AG10803 (cell line): Measurements from ENCODE around the gene PCDHGC5.

Experiments used
- DNase-seq: peaks from one replicate; pipeline ENCODE4 v3.0.0; 2010; ENCODE audit warnings: low read depth
- H3K4me3 ChIP-seq: 2 replicates; pipeline ENCODE4 v1.5.1; 2011; ENCODE audit warnings: mild to moderate bottlenecking, low read length, control low read depth
- CTCF ChIP-seq: conservative IDR thresholded peaks from 2 replicates; pipeline ENCODE4 v1.5.1; 2011; ENCODE audit warnings: mild to moderate bottlenecking, low read length, control low read depth, inconsistent platforms

Gene PCDHGC5

GRCh38 chr5:141476132-141476911 lies 12.6 kb upstream of the PCDHGC5 start:
- DNase-seq = peak; percentile 75
- no peak for TF ChIP-seq CTCF
- peak overlapping the region; percentile 91 for H3K4me3 ChIP-seq

- no peak for TF ChIP-seq CTCF
- no peak for DNase-seq
- peak overlapping the region; percentile 91 for H3K4me3 ChIP-seq
These were observed 11.8 kb upstream of the PCDHGC5 start for GRCh38 chr5:141477044-141477575.

GRCh38 chr5:141477815-141478214 lies 11.1 kb upstream of the PCDHGC5 start:
- TF ChIP-seq CTCF = no peak
- no peak for DNase-seq
- peak overlapping the region; percentile 91 for H3K4me3 ChIP-seq

GRCh38 chr5:141478321-141478945 lies 10.4 kb upstream of the PCDHGC5 start:
- DNase-seq = peak; percentile 56
- peak overlapping the region; percentile 91 for H3K4me3 ChIP-seq
- TF ChIP-seq CTCF = peak; percentile 40

GRCh38 chr5:141479776-141480175 lies 9.1 kb upstream of the PCDHGC5 start:
- DNase-seq = peak; percentile 48
- H3K4me3 ChIP-seq = no peak overlapping the region
- no peak for TF ChIP-seq CTCF

GRCh38 chr5:141483902-141484301 lies 5.0 kb upstream of the PCDHGC5 start:
- no peak overlapping the region for H3K4me3 ChIP-seq
- no peak for DNase-seq
- TF ChIP-seq CTCF = no peak

- no peak for TF ChIP-seq CTCF
- no peak for DNase-seq
- peak overlapping the region; percentile 40 for H3K4me3 ChIP-seq
These were observed 4.6 kb upstream of the PCDHGC5 start for GRCh38 chr5:141484310-141484640.
